Testis (tissue), 3 donors: Measurements from ENCODE around the gene ZNF888. TPM values are rescaled to one million over a fixed set of nuclear protein-coding genes. Genes with fewer than 3 reads are reported as not detected.
"Not testable (repeated sequence)": the region's sequence is repeated elsewhere in the genome, so short reads cannot be mapped to it uniquely, and the experiment has no call there.

ENCODE experiments used
- DNase-seq: peaks from one replicate; pipeline ENCODE4 v3.0.0-alpha.2; 2019
- H3K27ac ChIP-seq, 2 donors: fragments of 200-600 bp; sonication (generic); one replicate each; pipeline ENCODE4 v1.5.1; 2019
- H3K27me3 ChIP-seq: fragments of 200-600 bp; sonication (generic); one replicate; pipeline ENCODE4 v1.5.1; 2019
- H3K36me3 ChIP-seq: fragments of 200-600 bp; sonication (generic); one replicate; pipeline ENCODE4 v1.5.1; 2017; ENCODE audit warnings: low read depth; ENCODE audit errors: missing control alignments
- H3K4me1 ChIP-seq: fragments of 200-600 bp; sonication (generic); one replicate; pipeline ENCODE4 v1.5.1; 2019
- H3K4me3 ChIP-seq, 2 donors: fragments of 200-600 bp; sonication (generic); one replicate each; pipeline ENCODE4 v1.5.1; 2017 to 2019
- H3K9me3 ChIP-seq: fragments of 200-600 bp; sonication (generic); one replicate; pipeline ENCODE4 v1.5.1; 2017
- CTCF ChIP-seq, 3 experiments: fragments of 450-650 bp in 2 of 3; fragments of 200-600 bp in 1 of 3; sonication (generic) in 1 of 3; IDR thresholded peaks; one replicate each; pipeline ENCODE4 v1.5.1; 2016 to 2019; ENCODE audit warnings: antibody characterized with exemption in 3 of 3, mild to moderate bottlenecking in 2 of 3, moderate library complexity in 1 of 3
- POLR2A ChIP-seq: fragments of 450-650 bp; IDR thresholded peaks from one replicate; pipeline ENCODE4 v1.6.1; 2017; ENCODE audit warnings: antibody characterized with exemption, mild to moderate bottlenecking, moderate library complexity
- WGBS, 2 donors: methylation state at CpG; one replicate each; pipeline ENCODE4 v1.1.5; 2018; 5-methylcytosine and 5-hydroxymethylcytosine counted together
- intact Hi-C: fragments of 100-400 bp; cut with DNase I; formaldehyde crosslinking; loops from one replicate; pipeline ENCODE4 v1.15.1; 2023; ENCODE audit warnings: low total_unique reads
- polyA plus RNA-seq: library from polyadenylated mRNA; stranded (reverse); fragments of 350-450 nt; fragmentation: Illumina TruSeq; extraction: RNeasy Lipid Tissue Mini Kit (QIAGEN cat#74804); gene quantifications from one replicate; pipeline ENCODE4 v1.2.3, GENCODE V29; 2014; ENCODE audit warnings: low read depth, low replicate concordance; ENCODE audit not compliant: insufficient read depth
- total RNA-seq, 2 donors: library from RNA; depleted of rRNA; stranded (reverse); fragments of >200 nt; gene quantifications; one replicate each; pipeline ENCODE4 v1.2.3, GENCODE V29; 2016

Gene ZNF888
- total and polyA plus RNA-seq, 3 donors from 2014 or later = 2.2 to 3.2 (median 2.3) TPM

- H3K9me3 ChIP-seq = no peaks in the 10 kb centered on the region
- H3K27ac ChIP-seq = peak overlapping the region in 1 of 2 donors; percentile 8
- no peaks in the 10 kb centered on the region for H3K27me3 ChIP-seq
- intact Hi-C loops = no loop called here
- 52 to 73% methylated on average over 17 to 18 of the region's 18 CpGs for WGBS, 2 donors
- H3K36me3 ChIP-seq = no peaks in the 10 kb centered on the region
- no peak for TF ChIP-seq POLR2A
- no peak for TF ChIP-seq CTCF (IDR thresholded peaks at IDR 0.05)
- peak; percentile 26 for DNase-seq
- H3K4me3 ChIP-seq = peak overlapping the region; percentile 52 to 79
- no peaks in the 10 kb centered on the region for H3K4me1 ChIP-seq
These were observed 758 bp upstream of the ZNF888 start for GRCh38 chr19:52923778-52924593.

GRCh38 chr19:52917531-52917930 is 5.7 kb downstream of the ZNF888 start:
- no peak for DNase-seq
- Histone ChIP-seq H3K36me3 (no peaks in the 10 kb centered on the region), H3K27ac (no peak overlapping the region), H3K27me3 (no peaks in the 10 kb centered on the region), H3K4me3 (no peak overlapping the region), H3K4me1 (no peaks in the 10 kb centered on the region), H3K9me3 (no peaks in the 10 kb centered on the region)
- 91 to 95% methylated on average over 5 of the region's 5 CpGs for WGBS, 2 donors
- TF ChIP-seq CTCF (IDR thresholded peaks at IDR 0.05) (no peak), POLR2A (no peak)
- intact Hi-C loops = no loop called here

- no peaks in the 10 kb centered on the region for H3K36me3 ChIP-seq
- intact Hi-C loops = no loop called here
- H3K4me3 ChIP-seq = no peak overlapping the region
- no peak for DNase-seq
- H3K9me3 ChIP-seq = no peaks in the 10 kb centered on the region
- H3K27ac ChIP-seq = no peak overlapping the region
- H3K27me3 ChIP-seq = no peaks in the 10 kb centered on the region
- no peak for TF ChIP-seq CTCF (IDR thresholded peaks at IDR 0.05)
- no peak for TF ChIP-seq POLR2A
- 92 to 94% methylated on average over 1 of the region's 1 CpG for WGBS, 2 donors
- no peaks in the 10 kb centered on the region for H3K4me1 ChIP-seq
These were observed 12.6 kb downstream of the ZNF888 start for GRCh38 chr19:52910648-52911047.

GRCh38 chr19:52904052-52904780 is 19.0 kb downstream of the ZNF888 start:
- intact Hi-C loops, H3K27ac ChIP-seq, H3K4me3 ChIP-seq, H3K27me3 ChIP-seq, H3K36me3 ChIP-seq, H3K4me1 ChIP-seq, H3K9me3 ChIP-seq, DNase-seq: not testable (repeated sequence)
- WGBS, 2 donors = 93 to 95% methylated on average over 9 to 16 of the region's 16 CpGs

GRCh38 chr19:52901842-52902241 is 21.4 kb downstream of the ZNF888 start:
- DNase-seq = no peak
- Histone ChIP-seq H3K4me1 (no peaks in the 10 kb centered on the region), H3K4me3 (no peak overlapping the region), H3K9me3 (no peaks in the 10 kb centered on the region), H3K27me3 (no peaks in the 10 kb centered on the region), H3K36me3 (no peaks in the 10 kb centered on the region), H3K27ac (no peak overlapping the region)
- WGBS, 2 donors = 86 to 92% methylated on average over 3 of the region's 3 CpGs
- TF ChIP-seq POLR2A (no peak), CTCF (IDR thresholded peaks at IDR 0.05) (no peak)
- intact Hi-C loops = no loop called here

GRCh38 chr19:52898596-52898995 is 24.6 kb downstream of the ZNF888 start:
- WGBS, 2 donors = 78 to 86% methylated on average over 10 of the region's 10 CpGs
- intact Hi-C loops, H3K27ac ChIP-seq: not testable (repeated sequence)

More at GRCh38 chr19:52898596-52898995, 24.6 kb downstream of the ZNF888 start:
- not testable (repeated sequence) for H3K9me3 ChIP-seq, H3K27me3 ChIP-seq, DNase-seq, H3K4me1 ChIP-seq, H3K36me3 ChIP-seq
- peak overlapping the region in 1 of 2 donors; percentile 89 for H3K4me3 ChIP-seq
